ENCODE results near the gene ATAD5.
"Not testable (repeated sequence)": the region's sequence is repeated elsewhere in the genome, so short reads cannot be mapped to it uniquely, and the experiment has no call there.

The ATAD5 gene

DNA sequence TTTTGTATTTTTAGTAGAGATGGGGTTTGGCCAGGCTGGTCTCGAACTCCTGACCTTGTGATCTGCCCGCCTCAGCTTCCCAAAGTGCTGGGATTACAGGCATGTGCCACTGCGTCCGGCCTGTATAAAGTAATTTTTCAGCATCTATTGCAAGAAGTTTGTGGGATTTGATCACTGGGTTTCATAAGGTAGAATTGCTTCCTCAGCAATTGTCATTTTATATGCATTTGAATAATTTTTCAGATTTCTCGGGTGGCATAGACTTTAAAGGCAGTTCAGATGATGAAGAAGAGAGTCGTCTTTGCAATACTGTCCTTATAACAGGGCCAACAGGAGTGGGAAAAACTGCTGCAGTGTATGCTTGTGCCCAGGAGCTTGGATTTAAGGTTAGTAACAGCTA lies 37.2 kb downstream of the ATAD5 start:
- Histone ChIP-seq H3K4me1 (ENCODE audit: control insufficient read depth, low read depth, low read length) (no peaks in the 10 kb centered on the region), H3K4me3 (ENCODE audit: low read length) (no peak overlapping the region), H3K27me3 (ENCODE audit: control insufficient read depth, insufficient read depth, low read length) (no peaks in the 10 kb centered on the region), H3K9me3 (ENCODE audit: control insufficient read depth, low read depth, low read length) (no peaks in the 10 kb centered on the region), H3K27ac (ENCODE audit: low read length) (no peak overlapping the region), H3K9ac (ENCODE audit: low read length) (no peak overlapping the region), H3K36me3 (ENCODE audit: control insufficient read depth, low read depth, low read length) (peaks cover 71% of the 10 kb centered on the region)

- Histone ChIP-seq H3K9me3 (ENCODE audit: control insufficient read depth, low read depth, low read length) (no peaks in the 10 kb centered on the region), H3K27me3 (ENCODE audit: control insufficient read depth, insufficient read depth, low read length) (no peaks in the 10 kb centered on the region), H3K4me3 (ENCODE audit: low read length) (no peak overlapping the region), H3K36me3 (ENCODE audit: control insufficient read depth, low read depth, low read length) (peaks cover 30% of the 10 kb centered on the region), H3K27ac (ENCODE audit: low read length) (no peak overlapping the region), H3K4me1 (ENCODE audit: control insufficient read depth, low read depth, low read length) (no peaks in the 10 kb centered on the region), H3K9ac (ENCODE audit: low read length) (no peak overlapping the region)
Measured at GRCh38 chr17:30886187-30886586, 54.4 kb downstream of the ATAD5 start.

DNA sequence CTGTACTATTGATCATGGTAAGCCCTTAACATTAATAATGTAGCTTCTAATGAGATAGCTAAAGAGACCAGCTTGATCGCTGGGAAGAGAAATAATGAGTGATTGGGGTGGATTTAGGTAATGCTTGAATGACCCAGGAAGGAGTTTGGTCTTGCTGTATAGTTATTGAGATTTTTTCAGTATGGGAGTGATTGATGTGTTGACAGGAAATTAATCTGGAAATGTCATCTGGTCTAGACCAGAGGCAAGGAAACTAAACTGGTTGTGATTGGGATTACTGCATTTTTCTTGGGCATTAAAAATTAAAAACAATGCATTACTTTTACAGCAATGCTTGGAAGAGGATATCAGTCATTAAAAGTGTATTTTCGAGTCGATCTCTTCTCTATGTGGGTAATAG lies 62.5 kb downstream of the ATAD5 start:
- Histone ChIP-seq H3K27ac (ENCODE audit: low read length) (no peak overlapping the region), H3K27me3 (ENCODE audit: control insufficient read depth, insufficient read depth, low read length) (no peaks in the 10 kb centered on the region), H3K9ac (ENCODE audit: low read length) (no peak overlapping the region), H3K4me3 (ENCODE audit: low read length) (no peak overlapping the region), H3K9me3 (ENCODE audit: control insufficient read depth, low read depth, low read length) (no peaks in the 10 kb centered on the region), H3K36me3 (ENCODE audit: control insufficient read depth, low read depth, low read length) (peaks cover 38% of the 10 kb centered on the region), H3K4me1 (ENCODE audit: control insufficient read depth, low read depth, low read length) (no peaks in the 10 kb centered on the region)

DNA sequence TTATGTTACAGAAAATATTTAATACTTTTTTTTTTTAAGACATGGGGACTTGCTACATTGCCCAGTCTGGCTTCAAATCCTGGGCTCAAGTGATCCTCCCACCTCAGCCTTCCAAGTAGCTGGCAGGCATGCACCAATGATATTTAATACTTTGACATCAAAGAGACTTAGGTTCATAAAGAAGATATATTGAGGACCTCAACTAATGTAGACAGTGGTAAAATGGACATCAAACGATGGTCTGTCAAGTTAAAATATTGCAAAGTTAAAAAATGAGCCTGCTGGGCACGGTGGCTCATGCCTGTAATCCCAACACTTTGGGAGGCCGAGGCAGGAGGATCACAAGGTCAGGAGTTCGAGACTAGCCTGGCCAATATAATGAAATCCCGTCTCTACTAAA lies 65.5 kb downstream of the ATAD5 start:
- Histone ChIP-seq H3K4me1 (ENCODE audit: control insufficient read depth, low read depth, low read length) (no peaks in the 10 kb centered on the region), H3K27ac (ENCODE audit: low read length) (no peak overlapping the region), H3K27me3 (ENCODE audit: control insufficient read depth, insufficient read depth, low read length) (no peaks in the 10 kb centered on the region), H3K4me3 (ENCODE audit: low read length) (no peak overlapping the region), H3K36me3 (ENCODE audit: control insufficient read depth, low read depth, low read length) (peaks cover 34% of the 10 kb centered on the region), H3K9ac (ENCODE audit: low read length) (no peak overlapping the region), H3K9me3 (ENCODE audit: control insufficient read depth, low read depth, low read length) (no peaks in the 10 kb centered on the region)

DNA sequence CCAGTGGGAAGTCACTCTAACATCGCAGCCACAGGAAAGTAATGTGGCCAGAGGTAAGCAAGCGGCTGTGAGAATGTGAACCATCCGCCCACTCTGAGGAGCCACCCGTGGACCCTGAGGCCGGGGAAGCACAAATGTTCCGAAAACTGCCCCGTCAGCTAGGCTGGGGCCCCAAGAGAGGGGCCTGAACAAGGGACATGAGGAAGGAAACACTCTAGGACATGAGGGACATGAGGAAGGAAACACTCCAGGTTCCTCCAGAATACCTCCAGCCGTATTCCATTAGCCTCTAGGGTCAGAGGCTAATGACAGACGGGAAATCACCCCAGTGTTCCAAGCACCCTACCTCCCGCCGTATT lies 74.0 kb downstream of the ATAD5 start:
- Histone ChIP-seq H3K27ac (ENCODE audit: low read length) (no peak overlapping the region), H3K9ac (ENCODE audit: low read length) (peak overlapping the region; percentile 82), H3K36me3 (ENCODE audit: control insufficient read depth, low read depth, low read length) (no peaks in the 10 kb centered on the region), H3K27me3 (ENCODE audit: control insufficient read depth, insufficient read depth, low read length) (no peaks in the 10 kb centered on the region), H3K4me1 (ENCODE audit: control insufficient read depth, low read depth, low read length) (no peaks in the 10 kb centered on the region), H3K4me3 (ENCODE audit: low read length) (peak overlapping the region; percentile 90), H3K9me3 (ENCODE audit: control insufficient read depth, low read depth, low read length) (no peaks in the 10 kb centered on the region)

GRCh38 chr17:30906101-30906911 lies 74.5 kb downstream of the ATAD5 start, which contains the start of gene TEFM:
TEFM (minus strand) TSS chr17:30906238; CDS start chr17:30906198, 40 bp downstream.
- H3K4me3 ChIP-seq (ENCODE audit: low read length) = peak within 1 kb of the TSS; percentile 90
- no peaks in the 10 kb centered on the region for H3K9me3 ChIP-seq (ENCODE audit: control insufficient read depth, low read depth, low read length)
- H3K4me1 ChIP-seq (ENCODE audit: control insufficient read depth, low read depth, low read length) = no peaks in the 10 kb centered on the region
- peak within 1 kb of the TSS; percentile 82 for H3K9ac ChIP-seq (ENCODE audit: low read length)
- no peaks in the 10 kb centered on the region for H3K27me3 ChIP-seq (ENCODE audit: control insufficient read depth, insufficient read depth, low read length)
- H3K27ac ChIP-seq (ENCODE audit: low read length) = peak within 1 kb of the TSS; percentile 32
- H3K36me3 ChIP-seq (ENCODE audit: control insufficient read depth, low read depth, low read length) = no peaks in the 10 kb centered on the region

DNA sequence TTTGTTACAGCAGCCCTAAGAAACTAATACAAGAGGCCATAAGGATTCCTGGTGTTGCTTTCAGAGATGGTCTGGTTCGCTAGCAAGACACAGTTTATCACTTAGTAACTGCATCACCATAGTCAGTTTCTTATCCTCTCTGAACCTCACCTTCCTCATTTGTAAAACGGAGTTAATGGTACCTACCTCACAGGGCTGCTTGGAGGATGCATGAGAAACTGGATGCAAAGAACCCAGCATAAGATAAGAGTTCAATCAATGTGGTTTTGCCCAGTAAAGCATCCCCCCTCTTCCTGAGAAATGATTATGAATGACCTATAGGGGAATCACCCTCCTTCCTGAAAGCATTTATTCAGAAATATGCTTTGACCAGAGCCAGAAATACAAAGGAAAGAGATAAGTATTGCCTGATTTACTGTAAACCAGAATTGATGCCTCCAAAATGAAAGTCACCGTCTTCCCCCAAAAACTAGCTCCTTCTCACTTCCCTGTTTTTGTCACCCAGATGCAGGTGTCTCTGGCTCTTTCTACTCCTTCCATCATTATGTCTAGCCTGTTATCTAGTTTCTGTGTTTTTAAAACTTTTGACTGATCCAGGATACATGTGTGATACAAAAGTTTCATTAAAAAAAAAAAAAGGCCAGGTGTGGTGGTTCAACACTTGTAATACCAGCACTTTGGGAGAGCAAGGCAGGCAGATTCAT lies 77.1 kb downstream of the ATAD5 start:
- Histone ChIP-seq H3K36me3 (ENCODE audit: control insufficient read depth, low read depth, low read length) (no peaks in the 10 kb centered on the region), H3K9me3 (ENCODE audit: control insufficient read depth, low read depth, low read length) (no peaks in the 10 kb centered on the region), H3K27me3 (ENCODE audit: control insufficient read depth, insufficient read depth, low read length) (no peaks in the 10 kb centered on the region), H3K27ac (ENCODE audit: low read length) (no peak overlapping the region), H3K4me1 (ENCODE audit: control insufficient read depth, low read depth, low read length) (no peaks in the 10 kb centered on the region), H3K9ac (ENCODE audit: low read length) (no peak overlapping the region), H3K4me3 (ENCODE audit: low read length) (no peak overlapping the region)

DNA sequence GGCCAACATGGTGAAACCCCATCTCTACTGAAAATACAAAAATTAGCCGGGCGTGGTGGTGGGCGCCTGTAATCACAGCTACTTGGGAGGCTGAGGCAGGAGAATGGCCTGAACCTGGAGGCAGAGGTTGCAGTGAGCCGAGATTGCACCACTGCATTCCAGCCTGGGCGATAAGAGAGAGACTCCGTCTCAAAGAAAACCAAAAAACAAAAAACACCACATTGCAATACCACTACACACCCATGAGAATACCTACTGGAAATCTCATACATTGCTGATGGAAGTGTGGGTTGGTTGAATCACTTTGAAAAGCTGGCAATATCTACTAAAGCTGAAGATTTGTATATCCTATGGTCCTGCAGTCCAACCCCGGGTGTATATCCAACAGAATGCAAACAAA lies 78.4 kb downstream of the ATAD5 start:
- not testable (repeated sequence) for H3K9me3 ChIP-seq (ENCODE audit: control insufficient read depth, low read depth, low read length); H3K4me1 ChIP-seq (ENCODE audit: control insufficient read depth, low read depth, low read length); H3K27ac ChIP-seq (ENCODE audit: low read length); H3K27me3 ChIP-seq (ENCODE audit: control insufficient read depth, insufficient read depth, low read length); H3K36me3 ChIP-seq (ENCODE audit: control insufficient read depth, low read depth, low read length); H3K9ac ChIP-seq (ENCODE audit: low read length); H3K4me3 ChIP-seq (ENCODE audit: low read length)

DNA sequence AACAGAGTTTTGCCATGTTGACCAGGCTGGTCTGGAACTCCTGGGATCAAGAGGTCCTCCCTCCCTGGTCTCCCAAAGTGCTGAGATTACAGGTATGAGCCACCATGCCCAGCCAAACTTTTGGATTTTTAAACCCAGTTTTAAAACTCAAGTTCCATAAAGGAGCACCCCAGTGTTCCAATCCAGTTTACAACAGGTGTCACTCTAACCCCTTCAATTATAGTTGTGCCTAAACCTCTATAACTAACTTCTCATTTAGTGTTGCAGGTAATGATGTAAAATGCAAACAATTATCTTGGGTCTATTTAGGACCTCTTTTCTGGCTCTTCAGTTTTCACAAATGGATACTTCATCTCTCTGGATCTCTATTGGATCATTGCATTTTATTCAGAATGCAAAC lies 82.2 kb downstream of the ATAD5 start:
- Histone ChIP-seq H3K9me3 (ENCODE audit: control insufficient read depth, low read depth, low read length) (no peaks in the 10 kb centered on the region), H3K27ac (ENCODE audit: low read length) (no peak overlapping the region), H3K4me1 (ENCODE audit: control insufficient read depth, low read depth, low read length) (no peaks in the 10 kb centered on the region), H3K9ac (ENCODE audit: low read length) (no peak overlapping the region), H3K27me3 (ENCODE audit: control insufficient read depth, insufficient read depth, low read length) (peaks cover 6% of the 10 kb centered on the region), H3K4me3 (ENCODE audit: low read length) (no peak overlapping the region), H3K36me3 (ENCODE audit: control insufficient read depth, low read depth, low read length) (no peaks in the 10 kb centered on the region)

DNA sequence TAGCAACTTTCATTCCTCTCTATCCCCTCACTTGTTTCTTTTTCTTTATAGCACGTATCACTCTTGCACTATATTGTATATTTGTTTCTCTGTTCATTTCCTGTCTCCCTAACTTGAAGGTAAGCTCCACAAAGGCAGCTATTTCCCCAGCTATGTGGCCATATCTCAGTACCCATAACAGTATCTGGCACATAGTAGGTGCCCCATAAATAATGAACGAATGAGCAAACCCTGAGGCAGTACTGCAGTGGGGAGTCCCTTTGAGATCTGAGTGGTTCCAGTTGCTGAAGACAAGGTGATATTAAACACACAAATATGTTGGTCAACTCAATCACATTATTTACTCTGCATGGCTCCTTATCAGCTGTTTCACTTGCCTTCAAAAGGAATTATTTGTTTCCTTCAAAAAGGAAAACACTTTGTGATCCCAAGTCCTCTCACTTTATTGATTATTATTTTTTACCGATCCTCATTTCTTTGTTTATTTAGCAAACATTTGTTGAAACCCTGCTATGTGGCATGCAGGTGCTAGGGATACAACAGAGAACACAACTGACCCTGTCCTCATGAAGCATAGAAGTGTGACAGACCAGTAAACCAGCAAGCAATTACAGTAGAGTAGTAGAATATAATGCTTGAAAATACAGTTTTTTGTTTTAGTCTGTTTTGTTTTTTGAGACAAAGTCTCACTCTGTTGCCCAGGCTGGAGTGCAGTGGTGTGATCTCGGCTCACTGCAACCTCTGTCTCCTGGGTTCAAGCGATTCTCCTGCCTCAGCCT lies 84.3 kb downstream of the ATAD5 start:
- Histone ChIP-seq H3K36me3 (ENCODE audit: control insufficient read depth, low read depth, low read length) (no peaks in the 10 kb centered on the region), H3K27ac (ENCODE audit: low read length) (no peak overlapping the region), H3K4me3 (ENCODE audit: low read length) (no peak overlapping the region), H3K4me1 (ENCODE audit: control insufficient read depth, low read depth, low read length) (no peaks in the 10 kb centered on the region), H3K9ac (ENCODE audit: low read length) (no peak overlapping the region), H3K27me3 (ENCODE audit: control insufficient read depth, insufficient read depth, low read length) (peaks cover 15% of the 10 kb centered on the region), H3K9me3 (ENCODE audit: control insufficient read depth, low read depth, low read length) (no peaks in the 10 kb centered on the region)

GRCh38 chr17:30917050-30917449 lies 85.3 kb downstream of the ATAD5 start:
- Histone ChIP-seq H3K36me3 (ENCODE audit: control insufficient read depth, low read depth, low read length) (no peaks in the 10 kb centered on the region), H3K27ac (ENCODE audit: low read length) (no peak overlapping the region), H3K9me3 (ENCODE audit: control insufficient read depth, low read depth, low read length) (no peaks in the 10 kb centered on the region), H3K4me3 (ENCODE audit: low read length) (no peak overlapping the region), H3K4me1 (ENCODE audit: control insufficient read depth, low read depth, low read length) (no peaks in the 10 kb centered on the region), H3K9ac (ENCODE audit: low read length) (no peak overlapping the region), H3K27me3 (ENCODE audit: control insufficient read depth, insufficient read depth, low read length) (peaks cover 26% of the 10 kb centered on the region)

Data from iPS-18a (cell line).